Calu3 (cell line): ENCODE data around the gene GNG12. TPM values are rescaled to one million over a fixed set of nuclear protein-coding genes. Genes with fewer than 3 reads are reported as not detected.
A peak's percentile ranks its signal among the peaks of the same experiment; 100 is the strongest.

Experiments
- BruUV-seq: library from RNA; stranded (reverse); fragments of 400-500 nt; replicated peaks from 2 replicates; lab custom pipeline; 2021; lab: Mats Ljungman, UMichigan
- CTCF ChIA-PET: fragments of 300-600 bp; sonication (Branson Sonifier 250); formaldehyde crosslinking; loops from one replicate; lab custom pipeline; 2022; ENCODE audit warnings: antibody characterized with exemption; lab: Charles Lee
- DNase-seq: peaks from one replicate; pipeline ENCODE4 v3.0.0; 2022
- H3K27ac Mint-ChIP-seq: one replicate; pipeline ENCODE4 v1.8.0; 2022; ENCODE audit warnings: mixed read lengths; ENCODE audit not compliant: unreplicated experiment
- H3K27me3 Mint-ChIP-seq: one replicate; pipeline ENCODE4 v1.8.0; 2022; ENCODE audit warnings: mixed read lengths; ENCODE audit not compliant: unreplicated experiment
- H3K36me3 Mint-ChIP-seq: one replicate; pipeline ENCODE4 v1.8.0; 2022; ENCODE audit warnings: mild to moderate bottlenecking, moderate library complexity, mixed read lengths; ENCODE audit not compliant: insufficient read depth, unreplicated experiment
- H3K4me1 Mint-ChIP-seq: one replicate; pipeline ENCODE4 v1.8.0; 2022; ENCODE audit warnings: mild to moderate bottlenecking, low read depth, mixed read lengths; ENCODE audit not compliant: unreplicated experiment
- H3K4me3 Mint-ChIP-seq: one replicate; pipeline ENCODE4 v1.8.0; 2022; ENCODE audit warnings: mild to moderate bottlenecking, low read depth, moderate library complexity, mixed read lengths; ENCODE audit not compliant: unreplicated experiment
- H3K9me3 Mint-ChIP-seq: one replicate; pipeline ENCODE4 v1.8.0; 2022; ENCODE audit warnings: low read depth, mixed read lengths; ENCODE audit not compliant: unreplicated experiment
- intact Hi-C: fragments of 100-400 bp; cut with micrococcal nuclease; formaldehyde crosslinking; loops from one replicate; pipeline ENCODE4 v1.10.0; 2022; ENCODE audit not compliant: unreplicated experiment
- total RNA-seq: library from RNA; stranded (reverse); gene quantifications from 2 replicates; pipeline ENCODE4 v1.2.3, GENCODE V29; 2022
- TF ChIP-seq, protein P1 (sequence below): fragments of 200-600 bp; IDR thresholded peaks from one replicate; pipeline ENCODE4 v1.8.0; 2022; ENCODE audit warnings: antibody characterized with exemption; ENCODE audit not compliant: unreplicated experiment

GNG12 gene
- total RNA-seq, 1 experiment from 2014 or later = 85.6 TPM

DNA sequence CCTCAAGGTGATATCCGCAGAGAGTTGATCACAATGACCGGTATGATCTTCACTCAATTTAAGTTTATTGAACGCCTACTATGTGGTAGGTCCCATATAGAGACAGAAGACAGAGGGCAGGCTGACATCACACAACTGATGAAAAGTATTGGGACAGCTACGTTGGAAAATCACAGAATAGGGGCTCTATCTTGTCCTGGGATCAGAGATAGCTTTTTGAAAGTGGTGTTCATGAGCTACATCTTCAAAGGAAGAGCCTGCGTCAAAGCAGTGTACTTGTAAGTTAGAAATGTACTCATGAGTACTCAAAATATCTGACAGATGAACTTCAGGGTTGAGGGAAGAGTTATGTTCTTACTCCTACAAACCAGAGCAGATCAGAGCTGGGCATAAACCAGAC lies 93.9 kb downstream of the GNG12 start:
- CTCF ChIA-PET = no interaction called here
- H3K9me3 Mint-ChIP-seq = no peaks in the 10 kb centered on the region
- intact Hi-C loops = no loop called here
- no peak overlapping the region for H3K4me3 Mint-ChIP-seq
- H3K36me3 Mint-ChIP-seq = peaks cover 9% of the 10 kb centered on the region
- no peaks in the 10 kb centered on the region for H3K27me3 Mint-ChIP-seq
- TF ChIP-seq, protein P1, sequence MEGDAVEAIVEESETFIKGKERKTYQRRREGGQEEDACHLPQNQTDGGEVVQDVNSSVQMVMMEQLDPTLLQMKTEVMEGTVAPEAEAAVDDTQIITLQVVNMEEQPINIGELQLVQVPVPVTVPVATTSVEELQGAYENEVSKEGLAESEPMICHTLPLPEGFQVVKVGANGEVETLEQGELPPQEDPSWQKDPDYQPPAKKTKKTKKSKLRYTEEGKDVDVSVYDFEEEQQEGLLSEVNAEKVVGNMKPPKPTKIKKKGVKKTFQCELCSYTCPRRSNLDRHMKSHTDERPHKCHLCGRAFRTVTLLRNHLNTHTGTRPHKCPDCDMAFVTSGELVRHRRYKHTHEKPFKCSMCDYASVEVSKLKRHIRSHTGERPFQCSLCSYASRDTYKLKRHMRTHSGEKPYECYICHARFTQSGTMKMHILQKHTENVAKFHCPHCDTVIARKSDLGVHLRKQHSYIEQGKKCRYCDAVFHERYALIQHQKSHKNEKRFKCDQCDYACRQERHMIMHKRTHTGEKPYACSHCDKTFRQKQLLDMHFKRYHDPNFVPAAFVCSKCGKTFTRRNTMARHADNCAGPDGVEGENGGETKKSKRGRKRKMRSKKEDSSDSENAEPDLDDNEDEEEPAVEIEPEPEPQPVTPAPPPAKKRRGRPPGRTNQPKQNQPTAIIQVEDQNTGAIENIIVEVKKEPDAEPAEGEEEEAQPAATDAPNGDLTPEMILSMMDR = no peak
- H3K4me1 Mint-ChIP-seq = peaks cover 35% of the 10 kb centered on the region
- no TSS peak for BruUV-seq
- no peak for DNase-seq
- H3K27ac Mint-ChIP-seq = no peak overlapping the region

DNA sequence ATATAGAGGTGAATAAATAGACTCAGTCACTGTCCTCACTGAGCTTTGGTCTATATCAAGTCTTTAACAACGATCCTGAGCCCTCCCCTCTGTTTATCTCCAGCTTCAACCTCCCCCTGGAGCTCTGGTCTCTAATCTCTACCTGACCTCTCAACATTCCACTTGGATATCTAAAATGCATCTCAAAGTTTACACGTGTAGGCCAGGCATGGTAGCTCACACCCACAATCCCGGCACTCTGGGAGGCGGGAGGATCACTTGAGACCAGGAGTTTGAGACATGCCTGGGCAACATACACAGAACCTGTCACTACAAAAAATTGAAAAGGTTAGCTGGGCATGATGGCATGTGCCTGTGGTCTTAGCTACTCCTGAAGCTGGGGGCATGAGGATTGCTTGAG lies 94.9 kb downstream of the GNG12 start:
- DNase-seq = no peak
- Mint-ChIP-seq H3K4me3 (no peak overlapping the region), H3K9me3 (no peaks in the 10 kb centered on the region), H3K27me3 (no peaks in the 10 kb centered on the region), H3K4me1 (peaks cover 27% of the 10 kb centered on the region), H3K36me3 (peaks cover 14% of the 10 kb centered on the region), H3K27ac (peak overlapping the region; percentile 67)
- TF ChIP-seq, protein P1 = no peak
- CTCF ChIA-PET = interaction anchor here (1.1 to 1.7 kb wide), 2 partner anchors 22 to 25 kb away, joined by 3 to 4 read pairs; no protein-coding TSS in a partner anchor
- intact Hi-C loops = no loop called here
- BruUV-seq = no TSS peak

DNA sequence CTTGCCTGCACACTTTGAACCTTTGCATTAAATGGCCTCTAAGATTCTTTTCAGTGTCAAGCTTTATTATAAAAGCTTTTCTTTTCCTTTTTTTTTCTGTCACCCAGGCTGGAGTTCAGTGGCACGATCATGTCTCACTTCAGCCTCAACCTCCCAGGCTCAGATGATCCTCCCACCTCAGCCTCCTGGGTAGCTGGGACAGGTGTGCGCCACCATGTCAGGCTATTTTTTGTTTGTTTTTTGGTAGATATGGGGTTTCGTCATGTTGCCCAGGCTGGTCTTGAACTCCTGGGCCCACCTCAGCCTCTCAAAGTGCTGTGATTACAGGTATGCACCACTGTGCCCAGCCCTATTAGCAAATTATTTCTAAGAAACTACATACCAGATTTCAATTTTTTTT lies 95.4 kb downstream of the GNG12 start:
- DNase-seq = no peak
- H3K4me3 Mint-ChIP-seq = no peak overlapping the region
- H3K36me3 Mint-ChIP-seq = peaks cover 14% of the 10 kb centered on the region
- H3K9me3 Mint-ChIP-seq = no peaks in the 10 kb centered on the region
- no TSS peak for BruUV-seq
- intact Hi-C loops = no loop called here
- TF ChIP-seq, protein P1 = no peak
- no peak overlapping the region for H3K27ac Mint-ChIP-seq
- no peaks in the 10 kb centered on the region for H3K27me3 Mint-ChIP-seq
- CTCF ChIA-PET = interaction anchor here (0.6 to 1.7 kb wide), 4 partner anchors 23 to 201 kb away, joined by 3 to 4 read pairs (median 3); no protein-coding TSS in a partner anchor
- peaks cover 22% of the 10 kb centered on the region for H3K4me1 Mint-ChIP-seq

DNA sequence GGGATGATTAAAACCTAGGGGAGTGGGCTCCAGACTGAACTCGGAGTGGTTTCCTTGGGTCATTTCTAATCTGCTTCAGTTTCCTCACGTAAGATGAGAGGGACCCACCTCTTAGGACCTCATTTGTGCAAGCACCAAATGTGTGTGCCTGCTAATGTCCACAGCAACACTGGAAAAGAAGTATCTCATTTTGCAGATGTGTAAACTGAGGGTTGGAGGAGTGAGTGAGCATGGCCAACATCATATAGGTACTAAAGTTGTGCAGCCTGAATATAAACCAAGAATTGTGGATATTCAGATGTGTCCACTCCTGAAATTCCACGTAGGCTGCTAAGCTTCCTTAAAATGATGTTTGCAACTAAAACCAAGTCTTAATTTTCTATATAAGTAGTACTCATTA lies 96.5 kb downstream of the GNG12 start:
- H3K4me3 Mint-ChIP-seq = peak overlapping the region; percentile 60
- intact Hi-C loops = no loop called here
- TF ChIP-seq, protein P1 = no peak
- H3K27me3 Mint-ChIP-seq = no peaks in the 10 kb centered on the region
- BruUV-seq = no TSS peak
- H3K4me1 Mint-ChIP-seq = peaks cover 22% of the 10 kb centered on the region
- H3K9me3 Mint-ChIP-seq = no peaks in the 10 kb centered on the region
- CTCF ChIA-PET = interaction anchor here (0.7 to 1.8 kb wide), 2 partner anchors 13 to 21 kb away, joined by 3 to 4 read pairs; no protein-coding TSS in a partner anchor
- peaks cover 14% of the 10 kb centered on the region for H3K36me3 Mint-ChIP-seq
- H3K27ac Mint-ChIP-seq = peak overlapping the region; percentile 88
- DNase-seq = no peak
